ENCODE data around the gene SNX20.

Gene SNX20

DNA sequence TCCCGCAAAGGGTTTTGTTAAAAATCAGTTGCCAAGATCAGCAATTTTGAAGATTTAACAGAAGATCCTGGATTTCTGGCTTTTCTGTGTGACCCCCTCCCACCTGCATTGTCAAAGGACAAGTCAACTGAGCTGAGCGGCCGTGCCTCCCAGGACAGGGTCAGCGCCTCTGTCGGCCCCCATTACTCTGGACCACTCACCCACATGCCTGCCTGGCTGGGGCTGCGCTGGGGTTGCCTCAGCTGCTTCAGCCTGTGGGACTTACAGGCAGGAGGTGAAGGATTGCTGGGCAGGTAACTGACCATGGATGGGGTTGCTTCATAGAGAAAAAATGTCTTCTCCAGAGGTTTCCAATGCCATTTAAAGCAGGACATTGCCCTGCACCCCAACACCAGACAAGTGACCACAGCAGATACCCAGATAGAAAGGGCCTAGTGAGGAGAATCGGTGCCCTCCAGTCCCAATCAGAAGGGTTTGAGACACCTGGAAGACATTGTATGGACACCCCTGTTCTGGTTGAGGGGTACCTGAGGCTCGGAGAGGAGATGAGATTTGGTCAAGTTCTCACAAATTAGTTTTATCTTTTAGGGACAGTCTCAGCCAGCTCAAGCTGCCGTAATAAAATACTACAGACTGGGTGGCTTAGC, 52.8 kb downstream of the SNX20 start:
- H3K27me3 ChIP-seq (replicated peaks; ENCODE audit: control insufficient read depth, insufficient read depth, low read length), result no peaks in the 10 kb centered on the region
- TF ChIP-seq, protein P1, sequence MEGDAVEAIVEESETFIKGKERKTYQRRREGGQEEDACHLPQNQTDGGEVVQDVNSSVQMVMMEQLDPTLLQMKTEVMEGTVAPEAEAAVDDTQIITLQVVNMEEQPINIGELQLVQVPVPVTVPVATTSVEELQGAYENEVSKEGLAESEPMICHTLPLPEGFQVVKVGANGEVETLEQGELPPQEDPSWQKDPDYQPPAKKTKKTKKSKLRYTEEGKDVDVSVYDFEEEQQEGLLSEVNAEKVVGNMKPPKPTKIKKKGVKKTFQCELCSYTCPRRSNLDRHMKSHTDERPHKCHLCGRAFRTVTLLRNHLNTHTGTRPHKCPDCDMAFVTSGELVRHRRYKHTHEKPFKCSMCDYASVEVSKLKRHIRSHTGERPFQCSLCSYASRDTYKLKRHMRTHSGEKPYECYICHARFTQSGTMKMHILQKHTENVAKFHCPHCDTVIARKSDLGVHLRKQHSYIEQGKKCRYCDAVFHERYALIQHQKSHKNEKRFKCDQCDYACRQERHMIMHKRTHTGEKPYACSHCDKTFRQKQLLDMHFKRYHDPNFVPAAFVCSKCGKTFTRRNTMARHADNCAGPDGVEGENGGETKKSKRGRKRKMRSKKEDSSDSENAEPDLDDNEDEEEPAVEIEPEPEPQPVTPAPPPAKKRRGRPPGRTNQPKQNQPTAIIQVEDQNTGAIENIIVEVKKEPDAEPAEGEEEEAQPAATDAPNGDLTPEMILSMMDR (IDR thresholded peaks at IDR 0.05; ENCODE audit: insufficient read depth, low read length, poor library complexity, severe bottlenecking), result no peak
- DNase-seq (ENCODE audit: extremely low read depth, insufficient read length), result no peak
- no peaks in the 10 kb centered on the region for H3K36me3 ChIP-seq (ENCODE audit: control insufficient read depth, insufficient read depth, low read length)
- H3K4me3 ChIP-seq (replicated peaks; ENCODE audit: low read depth, low read length), result no peak overlapping the region

DNA sequence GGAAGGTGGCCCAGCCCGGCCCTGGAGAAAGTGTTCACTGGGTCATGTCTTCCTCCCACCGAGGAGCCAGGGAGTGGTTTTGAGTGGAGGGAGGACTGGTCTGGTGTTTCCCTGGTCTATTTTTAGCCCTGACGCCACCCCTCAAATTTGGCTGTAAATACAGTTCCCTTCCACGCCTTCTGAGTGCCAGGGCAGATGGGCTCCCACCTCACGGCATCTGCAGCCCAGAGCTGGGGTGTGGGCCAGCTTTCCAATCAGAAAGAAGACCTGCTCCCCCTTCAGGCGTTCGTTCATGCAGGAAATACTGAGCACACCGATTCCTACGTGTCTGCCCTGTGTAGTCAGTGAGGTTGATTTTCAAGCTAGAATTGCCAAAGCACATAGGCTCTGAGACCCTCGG, 53.7 kb downstream of the SNX20 start:
- Histone ChIP-seq H3K27me3 (replicated peaks; ENCODE audit: control insufficient read depth, insufficient read depth, low read length) (no peaks in the 10 kb centered on the region), H3K36me3 (ENCODE audit: control insufficient read depth, insufficient read depth, low read length) (no peaks in the 10 kb centered on the region), H3K4me3 (replicated peaks; ENCODE audit: low read depth, low read length) (no peak overlapping the region)
- TF ChIP-seq, protein P1 (IDR thresholded peaks at IDR 0.05; ENCODE audit: insufficient read depth, low read length, poor library complexity, severe bottlenecking), result peak; percentile 47
- no peak for DNase-seq (ENCODE audit: extremely low read depth, insufficient read length)

DNA sequence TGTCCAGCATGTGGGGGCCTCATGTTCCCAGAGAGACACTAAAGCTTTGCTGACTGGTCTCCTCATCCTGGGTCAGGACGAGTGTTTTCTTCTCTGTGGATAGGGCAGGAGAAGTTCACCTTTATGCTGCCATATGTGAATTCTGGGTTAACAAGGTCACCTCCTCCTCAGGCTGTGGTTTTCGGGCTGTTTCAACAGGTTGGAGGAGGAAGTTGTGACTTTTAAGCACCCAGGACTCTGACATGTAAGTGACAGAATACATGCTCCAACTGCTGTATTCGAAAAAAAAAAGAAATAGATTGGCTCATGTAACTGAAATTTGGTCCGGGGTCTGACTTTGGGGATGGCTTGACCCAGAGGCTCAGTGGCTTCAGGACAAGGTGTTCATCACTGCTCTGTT, 54.2 kb downstream of the SNX20 start:
- DNase-seq (ENCODE audit: extremely low read depth, insufficient read length), result no peak
- no peak overlapping the region for H3K4me3 ChIP-seq (replicated peaks; ENCODE audit: low read depth, low read length)
- no peaks in the 10 kb centered on the region for H3K27me3 ChIP-seq (replicated peaks; ENCODE audit: control insufficient read depth, insufficient read depth, low read length)
- H3K36me3 ChIP-seq (ENCODE audit: control insufficient read depth, insufficient read depth, low read length), result no peaks in the 10 kb centered on the region
- TF ChIP-seq, protein P1 (IDR thresholded peaks at IDR 0.05; ENCODE audit: insufficient read depth, low read length, poor library complexity, severe bottlenecking), result no peak

DNA sequence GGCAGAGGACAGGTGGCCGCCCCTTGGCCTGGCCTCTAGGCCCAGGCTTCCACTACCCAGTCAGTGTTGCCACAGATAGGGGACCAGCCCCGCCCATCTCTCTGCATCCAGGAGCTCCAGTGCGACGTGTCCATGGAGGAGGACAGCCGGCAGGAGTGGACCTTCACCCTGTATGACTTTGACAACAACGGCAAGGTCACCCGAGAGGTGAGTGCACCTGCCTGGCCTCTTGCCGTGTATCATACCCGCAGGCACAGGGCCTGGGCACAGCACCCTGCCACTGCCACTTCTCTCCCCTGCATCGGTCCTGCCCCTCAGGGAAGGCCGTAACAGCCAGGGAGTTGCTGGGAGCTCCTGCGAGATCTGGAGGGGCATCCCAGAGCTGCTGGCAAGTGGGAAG, 55.7 kb downstream of the SNX20 start:
- TF ChIP-seq, protein P1 (IDR thresholded peaks at IDR 0.05; ENCODE audit: insufficient read depth, low read length, poor library complexity, severe bottlenecking), result no peak
- DNase-seq (ENCODE audit: extremely low read depth, insufficient read length), result no peak

DNA sequence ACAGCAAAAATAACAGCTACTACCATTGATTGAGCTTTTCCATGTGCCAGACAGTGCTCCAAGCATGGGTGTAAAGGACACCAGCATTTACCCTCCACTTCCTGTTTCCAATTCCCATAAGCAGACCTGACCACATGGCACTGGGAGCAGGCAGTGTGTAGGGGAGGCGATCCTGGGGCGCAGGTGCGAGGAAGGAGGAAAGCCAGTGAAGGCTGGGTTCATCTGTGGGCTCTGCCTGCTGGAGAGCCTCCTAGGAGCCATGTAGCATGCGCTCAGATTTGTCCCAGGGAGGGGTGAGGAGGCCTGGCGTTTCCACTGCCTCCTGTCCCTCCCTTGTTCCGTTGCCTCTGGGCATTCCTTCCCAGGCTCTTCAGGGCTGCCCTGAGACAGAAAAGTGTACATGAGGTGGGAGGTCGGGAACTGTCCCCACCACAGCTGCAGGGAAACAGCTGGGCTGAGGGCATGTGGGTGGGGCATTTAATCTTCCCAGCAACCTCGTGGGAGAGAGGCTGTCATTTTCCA, 56.6 kb downstream of the SNX20 start:
- H3K27me3 ChIP-seq (replicated peaks; ENCODE audit: control insufficient read depth, insufficient read depth, low read length), result no peaks in the 10 kb centered on the region; the same call in 1 of the 2 replicates
- no peaks in the 10 kb centered on the region for H3K36me3 ChIP-seq (ENCODE audit: control insufficient read depth, insufficient read depth, low read length)
- TF ChIP-seq, protein P1 (IDR thresholded peaks at IDR 0.05; ENCODE audit: insufficient read depth, low read length, poor library complexity, severe bottlenecking), result no peak
- no peak for DNase-seq (ENCODE audit: extremely low read depth, insufficient read length)
- H3K4me3 ChIP-seq (replicated peaks; ENCODE audit: low read depth, low read length), result no peak overlapping the region

More for the DNA sequence above, 55.7 kb downstream of the SNX20 start:
- Histone ChIP-seq H3K4me3 (replicated peaks; ENCODE audit: low read depth, low read length) (no peak overlapping the region), H3K36me3 (ENCODE audit: control insufficient read depth, insufficient read depth, low read length) (no peaks in the 10 kb centered on the region), H3K27me3 (replicated peaks; ENCODE audit: control insufficient read depth, insufficient read depth, low read length) (no peaks in the 10 kb centered on the region; the same call in 1 of the 2 replicates)

Data from GM06990 (cell line).